Effector CD4-positive, alpha-beta T cell (primary cell): ENCODE data around the gene PRKAG2.
"Not testable (repeated sequence)": the region's sequence is repeated elsewhere in the genome, so short reads cannot be mapped to it uniquely, and the experiment has no call there.

Experiments
- DNase-seq: peaks from one replicate; pipeline ENCODE4 v3.0.0-alpha.2; 2020

The PRKAG2 gene

DNA sequence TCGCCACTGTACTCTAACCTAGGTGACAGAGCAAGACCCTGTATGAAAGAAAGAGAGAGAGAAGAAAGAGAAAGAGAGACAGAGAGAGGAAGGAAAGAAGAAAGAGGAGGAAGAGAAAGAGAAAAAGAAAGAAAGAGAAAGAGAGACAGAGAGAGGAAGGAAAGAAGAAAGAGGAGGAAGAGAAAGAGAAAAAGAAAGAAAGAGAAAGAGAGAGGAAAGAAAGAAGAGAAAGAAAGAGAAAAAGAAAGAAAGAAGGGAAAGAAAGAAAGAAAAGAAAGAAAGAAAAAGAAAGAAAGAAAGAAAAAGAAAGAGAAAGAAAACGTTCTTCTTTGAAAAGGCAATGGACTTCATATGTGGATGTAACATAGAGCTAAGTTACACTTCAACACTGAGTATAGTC, 340.7 kb downstream of the PRKAG2 start:
- DNase-seq = not testable (repeated sequence)

- DNase-seq = no peak
These were observed 347.1 kb downstream of the PRKAG2 start for GRCh38 chr7:151529842-151530241.

- no peak for DNase-seq
These were observed 352.1 kb downstream of the PRKAG2 start for GRCh38 chr7:151524845-151525244.

DNA sequence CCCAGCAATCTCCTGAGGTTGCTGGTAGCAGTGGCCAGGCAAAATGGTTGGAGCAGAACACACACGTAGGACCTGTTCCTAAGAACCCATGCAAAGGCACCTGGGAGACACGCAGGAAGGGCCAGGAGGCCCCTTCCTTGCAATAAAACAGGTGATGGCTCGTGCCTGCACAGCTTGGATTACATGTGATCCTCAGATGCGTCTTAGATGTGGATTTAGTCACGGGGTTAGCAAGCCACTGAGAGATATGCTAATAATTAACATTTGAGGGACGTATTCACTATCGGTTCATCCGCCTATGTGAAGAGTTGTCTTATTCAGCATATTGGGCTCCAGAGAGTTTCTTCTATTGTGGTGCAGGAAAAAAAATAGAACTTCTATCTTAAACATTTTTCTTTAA, 352.6 kb downstream of the PRKAG2 start:
- no peak for DNase-seq

DNA sequence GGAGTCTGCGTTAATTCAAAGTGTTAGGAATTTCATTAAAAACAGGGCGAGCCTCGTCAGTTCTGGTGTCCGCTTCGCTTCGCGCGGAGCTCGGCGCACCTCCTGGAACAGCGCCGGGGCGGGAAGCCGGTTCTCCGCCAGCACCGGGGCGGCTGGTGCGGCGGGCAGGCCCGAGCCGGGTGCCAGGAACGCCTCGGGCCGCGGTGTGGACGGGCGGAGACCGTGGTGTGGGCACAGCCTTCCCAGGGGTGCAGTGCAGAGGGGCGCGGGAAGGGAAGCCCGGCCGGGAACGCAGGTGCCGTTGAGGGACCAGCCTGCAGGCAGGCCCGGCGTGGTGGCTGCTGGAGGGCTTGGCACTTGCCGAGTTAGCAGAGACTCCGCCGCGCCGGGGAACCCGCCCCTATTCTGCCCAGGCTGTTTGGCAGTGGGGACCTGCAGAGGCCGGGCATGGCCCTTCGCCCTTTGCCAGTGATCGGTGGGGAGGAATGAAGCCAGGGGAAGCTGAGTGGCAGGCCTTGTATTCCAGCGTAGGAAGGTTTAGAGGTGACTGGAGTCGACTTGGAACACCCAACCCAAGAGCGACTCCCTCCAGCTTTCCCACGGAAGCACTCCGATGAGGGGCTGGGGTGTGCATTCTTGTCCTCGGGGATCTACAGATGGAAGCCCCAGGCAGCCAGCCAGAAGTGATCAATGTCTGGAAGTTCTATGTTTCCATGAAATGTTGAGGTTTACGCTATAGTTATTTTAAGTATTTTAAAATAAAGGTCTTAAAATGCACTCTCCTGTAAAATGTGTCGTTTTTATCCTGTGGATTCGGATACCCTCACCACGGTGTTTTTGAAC, 356.3 kb downstream of the PRKAG2 start:
- DNase-seq = peak; percentile 24

DNA sequence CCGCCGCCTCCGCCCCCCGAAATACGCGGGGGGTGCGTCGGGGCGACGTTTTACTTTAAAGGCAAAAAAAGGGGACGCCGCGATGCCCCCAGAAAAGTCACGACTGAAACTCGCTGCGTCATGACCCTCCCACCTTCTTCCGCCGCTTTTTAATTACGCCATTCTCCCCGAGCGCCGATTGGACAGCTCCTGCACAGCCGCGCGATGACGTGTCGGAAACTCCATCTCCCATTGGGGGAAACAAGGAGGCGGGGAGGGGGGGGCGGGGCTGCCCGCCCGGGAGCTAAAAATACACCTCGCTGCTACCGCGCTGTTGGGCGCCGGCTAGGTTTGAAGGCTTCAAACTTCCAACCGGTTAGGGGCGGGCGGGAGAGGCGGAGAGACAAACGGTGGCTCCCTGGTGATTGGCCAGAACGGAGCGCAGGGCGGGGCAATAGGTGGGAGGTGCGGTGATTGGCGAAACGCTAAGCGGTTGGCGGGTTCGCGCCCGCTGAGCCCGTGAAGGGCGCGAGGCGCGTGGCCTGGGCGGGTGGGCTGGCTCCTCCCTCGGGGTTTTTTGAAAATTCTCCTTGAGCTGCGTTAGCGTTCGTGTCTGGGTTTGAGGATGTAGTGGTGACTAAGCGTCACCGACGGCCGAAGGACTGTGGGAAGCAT, 357.0 kb downstream of the PRKAG2 start, which contains the start of gene RHEB:
Gene RHEB, minus strand, starts transcription at position 131 of the 654 bp plus-strand sequence. CDS start 384 bp downstream, outside the sequence.
- DNase-seq = peak; percentile 93

DNA sequence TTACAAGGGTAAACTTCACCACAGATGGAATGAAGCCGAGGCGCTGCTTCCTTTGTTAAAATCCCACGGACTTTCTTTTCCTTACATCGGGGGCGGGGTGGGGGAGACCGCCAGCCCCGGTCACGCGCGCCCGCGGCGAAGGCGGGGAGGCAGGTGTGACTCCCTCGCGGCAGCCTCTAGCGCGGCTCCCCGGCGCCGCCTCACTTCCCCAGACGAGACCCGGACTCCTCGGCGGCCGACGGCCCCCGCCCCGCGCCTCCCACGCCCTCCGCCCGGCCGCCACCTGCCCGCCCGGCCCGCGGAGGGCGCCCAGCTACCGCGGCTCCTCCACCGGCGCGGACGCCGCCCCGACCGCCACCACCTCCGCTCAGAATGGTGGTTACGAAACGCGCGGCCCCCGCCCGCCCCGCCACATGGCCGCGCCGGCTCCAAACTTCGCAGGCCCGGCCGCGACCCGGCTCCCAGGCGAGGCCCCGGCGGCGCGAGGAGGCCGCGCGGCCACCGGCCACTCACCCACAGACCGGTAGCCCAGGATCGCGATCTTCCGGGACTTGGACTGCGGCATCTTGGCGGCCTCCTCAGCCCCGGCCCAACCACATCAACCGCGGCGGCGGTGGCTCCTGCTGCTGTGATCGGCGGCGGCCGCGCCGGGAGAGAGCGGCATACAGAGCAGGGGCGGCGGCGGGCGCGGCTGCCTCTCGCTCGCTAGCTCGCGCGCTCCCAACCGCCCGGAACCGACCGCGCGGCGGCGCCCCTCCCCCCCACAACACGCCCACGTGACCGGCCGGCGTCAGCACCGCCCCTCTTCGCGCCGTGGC, 357.8 kb downstream of the PRKAG2 start:
- DNase-seq = peak; percentile 54

DNA sequence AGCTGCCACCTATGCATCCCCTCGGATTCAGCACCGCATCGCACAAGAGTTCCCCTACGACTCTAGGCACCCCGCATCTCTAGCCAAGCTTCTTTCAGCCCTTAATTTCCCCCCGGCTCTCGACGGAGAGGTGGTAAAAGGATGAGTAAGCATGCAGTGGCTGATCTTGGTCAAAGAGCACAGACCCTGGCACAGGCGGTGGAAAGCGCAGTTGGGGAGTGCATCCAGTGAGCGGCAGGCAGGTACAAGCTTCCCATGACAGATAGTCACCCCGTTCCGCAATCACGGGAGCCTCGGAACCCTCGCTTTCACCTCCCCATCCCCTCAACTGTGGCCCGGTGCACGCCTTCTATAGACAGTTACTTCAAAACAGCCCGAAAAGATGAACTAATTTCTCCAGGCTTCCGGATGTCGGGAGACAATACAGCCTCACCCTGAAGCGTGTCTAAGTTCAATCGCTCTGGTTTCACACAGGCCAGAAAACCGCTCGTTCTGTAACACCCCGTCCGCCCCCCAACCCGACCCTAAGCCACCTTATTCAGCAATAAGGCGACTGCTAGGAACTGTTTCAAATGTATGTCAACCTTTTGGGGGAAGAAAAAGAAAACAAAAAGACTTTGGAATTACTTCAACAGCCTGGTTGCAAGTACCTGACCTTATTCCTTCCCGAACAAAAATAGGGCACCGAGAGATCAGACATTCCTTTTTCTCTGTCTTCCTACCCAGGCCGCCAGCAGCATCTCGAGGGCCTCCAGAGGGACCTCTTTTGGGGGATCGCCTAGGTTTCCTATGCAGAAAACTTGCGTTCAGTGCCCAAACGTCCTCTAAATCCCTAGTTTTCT, 358.6 kb downstream of the PRKAG2 start:
- peak; percentile 43 for DNase-seq

GRCh38 chr7:151517601-151518104, 359.3 kb downstream of the PRKAG2 start:
- DNase-seq = no peak

GRCh38 chr7:151515276-151515565, 361.7 kb downstream of the PRKAG2 start:
- DNase-seq = no peak

DNA sequence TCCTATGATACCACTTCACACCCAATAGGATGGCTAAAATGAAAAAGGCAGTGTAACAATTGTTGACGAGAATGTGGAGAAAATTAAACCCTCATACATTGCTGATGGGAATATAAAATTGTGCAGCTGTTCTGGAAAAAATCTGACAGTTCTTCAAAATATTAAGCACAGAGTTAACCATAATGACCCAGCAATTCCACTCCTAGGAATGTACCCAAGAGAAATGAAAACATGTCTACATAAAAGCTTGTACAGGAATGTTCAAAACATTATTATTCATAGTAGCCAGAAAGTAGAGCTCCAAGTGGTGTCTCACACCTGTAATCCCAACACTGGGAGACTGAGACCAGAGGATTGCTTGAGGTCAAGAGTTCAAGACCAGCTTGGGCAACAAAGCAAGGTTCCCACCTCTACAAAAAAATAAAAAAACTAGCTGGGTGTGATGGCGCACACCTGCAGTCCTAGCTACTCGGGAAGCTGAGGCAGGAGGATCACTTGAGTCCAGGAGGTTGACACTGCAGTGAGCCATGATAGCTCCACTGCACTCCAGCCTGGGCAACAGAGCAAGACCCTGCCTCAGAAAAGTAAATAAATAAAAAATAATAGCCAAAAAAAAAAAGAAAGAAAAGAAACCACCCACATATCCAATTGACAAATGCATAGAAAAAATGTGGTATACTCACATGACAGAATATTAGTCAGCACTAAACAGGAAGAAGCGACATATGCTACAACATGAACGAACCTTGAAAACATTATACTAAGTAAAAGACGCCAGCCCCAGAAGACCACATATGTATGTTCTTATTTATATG, 362.2 kb downstream of the PRKAG2 start:
- DNase-seq = no peak

DNA sequence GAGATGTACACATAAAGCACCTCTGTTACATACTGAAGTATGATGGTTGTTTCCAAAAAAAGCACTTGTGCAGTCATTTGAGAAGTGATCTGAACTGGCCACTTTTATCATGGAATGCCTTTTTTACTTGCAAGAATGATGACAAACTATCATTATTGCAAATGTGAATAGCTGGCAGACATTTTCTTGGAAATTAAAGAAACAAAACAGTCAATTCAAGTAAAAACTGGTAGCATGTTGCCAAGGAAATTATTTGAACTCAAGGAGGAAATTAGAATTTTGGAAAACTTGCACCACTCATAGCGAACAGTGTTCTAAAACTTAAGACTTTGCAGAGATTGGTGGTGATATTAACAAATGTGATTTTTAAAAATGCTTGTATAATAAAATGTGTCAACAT, 363.8 kb downstream of the PRKAG2 start:
- no peak for DNase-seq

- no peak for DNase-seq
These were observed 364.6 kb downstream of the PRKAG2 start for GRCh38 chr7:151512353-151512752.

GRCh38 chr7:151511946-151512345, 365.0 kb downstream of the PRKAG2 start:
- DNase-seq = no peak

DNA sequence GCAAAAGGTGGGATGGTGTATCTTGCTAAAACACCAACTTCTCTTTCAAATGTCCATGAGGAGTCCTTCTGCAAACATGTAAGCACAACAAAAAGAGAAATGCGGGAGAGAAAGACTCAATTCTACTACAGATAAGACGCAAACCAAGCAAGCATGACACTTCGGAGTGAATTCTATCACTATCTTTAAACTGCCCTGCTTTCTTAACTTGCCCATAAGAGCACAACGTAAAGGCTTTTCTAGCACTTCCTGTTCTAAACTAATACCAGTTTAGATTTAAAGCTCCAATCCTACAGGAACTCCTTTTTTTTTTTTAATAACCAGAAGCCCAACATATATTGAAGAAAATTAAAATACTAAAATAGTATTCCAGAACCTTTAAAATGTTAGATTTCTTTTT, 365.6 kb downstream of the PRKAG2 start:
- DNase-seq = no peak

DNA sequence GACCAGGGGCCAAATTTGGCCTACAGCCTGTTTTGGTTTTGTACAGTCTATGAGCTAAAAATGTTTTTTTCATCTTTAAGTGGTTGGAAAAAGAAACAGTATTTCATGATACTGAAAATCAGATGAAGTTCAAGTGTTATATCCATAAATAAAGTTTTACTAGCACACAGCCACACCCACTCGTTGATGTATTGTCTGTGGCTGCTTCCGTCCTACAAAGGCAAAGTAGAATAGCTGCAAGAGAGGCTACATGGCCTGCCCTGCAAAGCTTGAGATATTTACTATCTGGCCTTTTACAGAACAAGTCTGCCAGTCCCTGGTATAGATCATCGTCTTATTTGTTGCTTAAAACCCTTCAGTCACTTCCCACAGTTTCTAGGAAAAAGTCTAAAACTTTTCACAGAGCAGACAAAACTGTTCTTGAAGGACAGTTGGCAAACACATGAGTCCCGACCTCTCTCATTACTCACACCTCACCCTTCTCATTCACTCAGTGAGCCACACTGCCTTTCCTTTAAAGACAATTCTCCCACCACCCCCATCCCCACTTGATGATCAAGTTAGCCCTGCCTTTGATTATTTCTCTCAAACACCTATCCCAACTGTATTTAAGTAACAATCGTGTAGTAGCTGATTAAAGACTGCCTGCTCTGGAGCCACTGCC, 367.1 kb downstream of the PRKAG2 start:
- DNase-seq = no peak

- no peak for DNase-seq
These were observed 367.9 kb downstream of the PRKAG2 start for GRCh38 chr7:151508991-151509390.

DNA sequence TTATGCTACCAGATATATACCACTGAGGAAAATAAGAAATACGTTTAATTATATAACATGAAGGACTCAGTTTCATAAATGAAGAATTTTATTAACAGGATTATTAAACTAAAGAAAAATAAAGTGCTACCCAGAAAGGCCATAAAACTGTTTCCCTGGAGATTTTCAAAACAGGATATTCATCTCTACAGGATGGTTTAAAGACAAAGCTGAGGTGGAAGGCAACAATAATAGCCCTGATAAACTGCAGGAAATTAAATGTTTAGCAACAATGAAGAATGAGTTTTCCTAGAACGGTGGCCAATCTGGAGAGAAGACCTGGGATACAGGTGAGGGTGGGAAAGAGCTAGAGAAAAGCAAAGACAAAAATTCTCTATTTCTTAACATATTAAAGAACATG, 369.1 kb downstream of the PRKAG2 start:
- no peak for DNase-seq

DNA sequence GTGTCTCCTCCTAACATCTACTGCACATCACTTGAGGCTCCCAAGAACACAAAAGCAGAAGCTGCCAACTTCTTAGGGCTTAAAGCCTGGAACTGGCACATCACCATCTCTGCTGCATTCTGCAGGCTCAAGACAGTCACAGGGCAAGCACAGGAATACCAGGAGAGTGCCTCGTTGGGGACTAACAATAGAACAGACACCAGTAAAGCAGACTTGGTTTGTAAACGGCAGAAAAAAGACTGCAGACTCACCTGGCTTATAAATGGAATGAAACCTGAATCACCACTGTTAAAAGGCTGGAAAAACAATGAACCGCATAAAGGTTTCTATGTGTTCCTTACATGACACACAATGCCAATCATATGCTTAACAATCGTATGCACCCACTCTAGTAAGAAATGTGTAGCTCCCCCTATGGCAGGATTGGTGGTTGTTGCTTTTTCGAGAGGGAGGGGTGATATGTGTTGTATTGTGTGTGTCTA, 370.0 kb downstream of the PRKAG2 start:
- no peak for DNase-seq
